ENCODE data around the gene ZNF367.

DNA sequence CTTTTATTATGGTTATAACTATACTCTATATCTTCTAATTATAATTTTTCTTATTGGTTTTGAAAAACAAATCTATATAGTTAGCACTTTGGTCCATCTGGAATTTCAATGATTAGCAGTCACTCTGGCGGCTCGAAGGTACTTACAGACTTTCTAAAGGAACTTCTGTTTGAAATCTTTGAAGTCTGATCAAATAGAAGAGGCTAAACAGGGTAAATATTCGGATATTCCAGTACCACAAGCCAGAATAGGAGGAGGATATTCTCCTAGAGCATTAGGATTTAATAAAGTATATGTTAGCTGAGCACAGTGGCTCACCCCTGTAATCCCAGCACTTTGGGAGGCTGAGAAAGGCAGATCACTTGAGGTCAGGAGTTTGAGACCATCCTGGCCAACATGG is 77.5 kb downstream of the ZNF367 start:
- TF ChIP-seq, protein P1, sequence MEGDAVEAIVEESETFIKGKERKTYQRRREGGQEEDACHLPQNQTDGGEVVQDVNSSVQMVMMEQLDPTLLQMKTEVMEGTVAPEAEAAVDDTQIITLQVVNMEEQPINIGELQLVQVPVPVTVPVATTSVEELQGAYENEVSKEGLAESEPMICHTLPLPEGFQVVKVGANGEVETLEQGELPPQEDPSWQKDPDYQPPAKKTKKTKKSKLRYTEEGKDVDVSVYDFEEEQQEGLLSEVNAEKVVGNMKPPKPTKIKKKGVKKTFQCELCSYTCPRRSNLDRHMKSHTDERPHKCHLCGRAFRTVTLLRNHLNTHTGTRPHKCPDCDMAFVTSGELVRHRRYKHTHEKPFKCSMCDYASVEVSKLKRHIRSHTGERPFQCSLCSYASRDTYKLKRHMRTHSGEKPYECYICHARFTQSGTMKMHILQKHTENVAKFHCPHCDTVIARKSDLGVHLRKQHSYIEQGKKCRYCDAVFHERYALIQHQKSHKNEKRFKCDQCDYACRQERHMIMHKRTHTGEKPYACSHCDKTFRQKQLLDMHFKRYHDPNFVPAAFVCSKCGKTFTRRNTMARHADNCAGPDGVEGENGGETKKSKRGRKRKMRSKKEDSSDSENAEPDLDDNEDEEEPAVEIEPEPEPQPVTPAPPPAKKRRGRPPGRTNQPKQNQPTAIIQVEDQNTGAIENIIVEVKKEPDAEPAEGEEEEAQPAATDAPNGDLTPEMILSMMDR (conservative IDR thresholded peaks at IDR 0.05; ENCODE audit: low read length): no peak
- no peak for TF ChIP-seq EZH2phosphoT487 (IDR thresholded peaks at IDR 0.05; ENCODE audit: borderline replicate concordance)
